HepG2 (cell line): Measurements from ENCODE around the gene PDK2. TPM values are rescaled to one million over a fixed set of nuclear protein-coding genes. Genes with fewer than 3 reads are reported as not detected.

ENCODE experiments used
- ATF7-NPFF ChIP-seq: sonication (generic); formaldehyde crosslinking; IDR thresholded peaks from 2 replicates; pipeline ENCODE4 v1.8.1; 2023; ENCODE audit warnings: mild to moderate bottlenecking, low read depth, missing genetic modification reagents, moderate library complexity
- CTCF ChIP-seq: sonication (generic); formaldehyde crosslinking; IDR thresholded peaks from 2 replicates; pipeline ENCODE4 v1.5.0; 2020; ENCODE audit warnings: mild to moderate bottlenecking, missing genetic modification reagents, moderate library complexity
- E2F1 ChIP-seq: sonication (generic); formaldehyde crosslinking; IDR thresholded peaks from 2 replicates; pipeline ENCODE4 v1.5.0; 2020; ENCODE audit warnings: missing genetic modification reagents
- FOXJ3 ChIP-seq: sonication (generic); formaldehyde crosslinking; IDR thresholded peaks from 2 replicates; pipeline ENCODE4 v1.4.0; 2020; ENCODE audit warnings: missing genetic modification reagents, mild to moderate bottlenecking, borderline replicate concordance
- HNRNPL ChIP-seq: fragments of 200-400 bp; formaldehyde crosslinking; IDR thresholded peaks from 2 replicates; pipeline ENCODE4 v1.6.1; 2017; ENCODE audit warnings: mild to moderate bottlenecking, low read depth, low read length
- KLF9 ChIP-seq: IDR thresholded peaks from 2 replicates; pipeline ENCODE4 v1.6.1; 2016; ENCODE audit warnings: low read depth
- MEF2D ChIP-seq: sonication (generic); formaldehyde crosslinking; IDR thresholded peaks from 2 replicates; pipeline ENCODE4 v1.5.1; 2020; ENCODE audit warnings: mild to moderate bottlenecking, missing genetic modification reagents
- MEIS1 ChIP-seq: sonication (generic); formaldehyde crosslinking; IDR thresholded peaks from 2 replicates; pipeline ENCODE4 v1.9.0; 2021; ENCODE audit warnings: mild to moderate bottlenecking, missing genetic modification reagents, moderate library complexity, borderline replicate concordance
- MEIS2 ChIP-seq: sonication (generic); formaldehyde crosslinking; IDR thresholded peaks from 2 replicates; pipeline ENCODE4 v1.9.0; 2021; ENCODE audit warnings: mild to moderate bottlenecking, missing genetic modification reagents
- MXI1 ChIP-seq: IDR thresholded peaks from 3 replicates; pipeline ENCODE4 v1.6.1; 2012; ENCODE audit warnings: low read depth, low read length, inconsistent platforms, borderline replicate concordance
- NR2F6 ChIP-seq, 2 experiments: IDR thresholded peaks; 2 replicates each; pipeline ENCODE4 v1.6.1; 2016; ENCODE audit warnings: antibody characterized with exemption in 1 of 2, mild to moderate bottlenecking in 1 of 2
- PLSCR1 ChIP-seq: sonication (generic); formaldehyde crosslinking; IDR thresholded peaks from 2 replicates; pipeline ENCODE4 v1.5.0; 2020; ENCODE audit warnings: missing genetic modification reagents, mild to moderate bottlenecking, borderline replicate concordance
- USF2 ChIP-seq, 2 experiments: sonication (generic) in 1 of 2; formaldehyde crosslinking in 1 of 2; IDR thresholded peaks; 2 replicates each; pipeline versions ENCODE4 v1.5.1 to v1.6.1; 2011 to 2020; ENCODE audit warnings: borderline replicate concordance in 1 of 2, low read depth in 1 of 2, low read length in 1 of 2, mild to moderate bottlenecking in 1 of 2, missing genetic modification reagents in 1 of 2, moderate library complexity in 1 of 2
- ZNF317 ChIP-seq: sonication (generic); formaldehyde crosslinking; IDR thresholded peaks from 2 replicates; pipeline ENCODE4 v1.5.0; 2020; ENCODE audit warnings: mild to moderate bottlenecking, missing genetic modification reagents
- ZNF350 ChIP-seq: sonication (generic); formaldehyde crosslinking; IDR thresholded peaks from 2 replicates; pipeline ENCODE4 v1.4.0; 2020; ENCODE audit warnings: mild to moderate bottlenecking, low read depth, missing genetic modification reagents, borderline replicate concordance
- ZNF549 ChIP-seq: sonication (generic); formaldehyde crosslinking; IDR thresholded peaks from 2 replicates; pipeline ENCODE4 v1.5.0; 2020; ENCODE audit warnings: missing genetic modification reagents
- polyA plus RNA-seq, 8 experiments: library from polyadenylated mRNA; depleted of rRNA in 3 of 8; stranded (reverse) in 7 of 8; unstranded in 1 of 8; fragments of >200 nt; fragmentation: Illumina TruSeq in 4 of 8; extraction: Trizol in 4 of 8; gene quantifications; 2 replicates each; pipeline versions ENCODE4 v1.2.1 to v1.2.3, GENCODE V29; 2011 to 2016; ENCODE audit warnings: low read depth in 4 of 8, missing spikeins in 1 of 8, mixed read lengths in 1 of 8; ENCODE audit not compliant: insufficient read depth in 1 of 8
- total RNA-seq, 5 experiments: library from RNA; depleted of rRNA; stranded (reverse); fragments of >200 nt; fragmentation: Illumina TruSeq; extraction: Trizol; gene quantifications; 2 replicates each; pipeline ENCODE4 v1.2.3, GENCODE V29; 2016; ENCODE audit warnings: low read depth in 1 of 5
- TF ChIP-seq, protein P1 (sequence below): sonication (generic); formaldehyde crosslinking; conservative IDR thresholded peaks from 2 replicates; pipeline ENCODE4 v1.4.0; 2020; ENCODE audit warnings: missing genetic modification reagents
- TF ChIP-seq, protein P2 (sequence below): sonication (generic); formaldehyde crosslinking; IDR thresholded peaks from 2 replicates; pipeline ENCODE4 v1.9.0; 2022; ENCODE audit warnings: low read depth, missing genetic modification reagents

PDK2 gene
- total and polyA plus RNA-seq, 2 of the 13 experiments (the other 11 are each of a cell fraction or from before 2014, with no cell fraction given), result 18.5 to 59.7 TPM

GRCh38 chr17:50102164-50102991 is 7.2 kb downstream of the PDK2 start (continued):
- TF ChIP-seq USF2 (IDR thresholded peaks at IDR 0.05; ENCODE audit: low read depth, low read length), result peak; percentile 87
- peak; percentile 92; the same call in 1 of the 2 replicates for TF ChIP-seq USF2 (CRISPR knock-in tag; IDR thresholded peaks at IDR 0.05; ENCODE audit: borderline replicate concordance)
- TF ChIP-seq CTCF (CRISPR knock-in tag), result peak; percentile 31
- TF ChIP-seq NR2F6 (IDR thresholded peaks at IDR 0.05), result 0 out of 2 replicates have a peak, but pooled peaks have one; percentile 29
- peak; percentile 54; the same call in 1 of the 2 replicates for TF ChIP-seq NR2F6 (CRISPR knock-in tag; IDR thresholded peaks at IDR 0.05)
- TF ChIP-seq ZNF549 (CRISPR knock-in tag), result no peak
- peak; percentile 63; the same call in 1 of the 2 replicates for TF ChIP-seq ZNF317 (CRISPR knock-in tag)
- no peak for TF ChIP-seq ATF7-NPFF
- TF ChIP-seq, protein P1, sequence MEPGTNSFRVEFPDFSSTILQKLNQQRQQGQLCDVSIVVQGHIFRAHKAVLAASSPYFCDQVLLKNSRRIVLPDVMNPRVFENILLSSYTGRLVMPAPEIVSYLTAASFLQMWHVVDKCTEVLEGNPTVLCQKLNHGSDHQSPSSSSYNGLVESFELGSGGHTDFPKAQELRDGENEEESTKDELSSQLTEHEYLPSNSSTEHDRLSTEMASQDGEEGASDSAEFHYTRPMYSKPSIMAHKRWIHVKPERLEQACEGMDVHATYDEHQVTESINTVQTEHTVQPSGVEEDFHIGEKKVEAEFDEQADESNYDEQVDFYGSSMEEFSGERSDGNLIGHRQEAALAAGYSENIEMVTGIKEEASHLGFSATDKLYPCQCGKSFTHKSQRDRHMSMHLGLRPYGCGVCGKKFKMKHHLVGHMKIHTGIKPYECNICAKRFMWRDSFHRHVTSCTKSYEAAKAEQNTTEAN (CRISPR knock-in tag), result peak; percentile 61; the same call in 1 of the 2 replicates
- no peak for TF ChIP-seq MEIS2
- TF ChIP-seq ZNF350 (CRISPR knock-in tag), result peak; percentile 68; the same call in 1 of the 2 replicates
- peak; percentile 76; the same call in 1 of the 2 replicates for TF ChIP-seq MEIS1 (CRISPR knock-in tag)
- TF ChIP-seq E2F1 (CRISPR knock-in tag), result no peak
- no peak for TF ChIP-seq PLSCR1 (CRISPR knock-in tag)
- peak; percentile 100 for TF ChIP-seq HNRNPL
- TF ChIP-seq MXI1, result peak; percentile 54; the same call in 1 of the 3 replicates
- TF ChIP-seq FOXJ3, result no peak
- peak; percentile 14; the same call in 1 of the 2 replicates for TF ChIP-seq MEF2D
- no peak for TF ChIP-seq KLF9 (CRISPR knock-in tag)
- TF ChIP-seq, protein P2, sequence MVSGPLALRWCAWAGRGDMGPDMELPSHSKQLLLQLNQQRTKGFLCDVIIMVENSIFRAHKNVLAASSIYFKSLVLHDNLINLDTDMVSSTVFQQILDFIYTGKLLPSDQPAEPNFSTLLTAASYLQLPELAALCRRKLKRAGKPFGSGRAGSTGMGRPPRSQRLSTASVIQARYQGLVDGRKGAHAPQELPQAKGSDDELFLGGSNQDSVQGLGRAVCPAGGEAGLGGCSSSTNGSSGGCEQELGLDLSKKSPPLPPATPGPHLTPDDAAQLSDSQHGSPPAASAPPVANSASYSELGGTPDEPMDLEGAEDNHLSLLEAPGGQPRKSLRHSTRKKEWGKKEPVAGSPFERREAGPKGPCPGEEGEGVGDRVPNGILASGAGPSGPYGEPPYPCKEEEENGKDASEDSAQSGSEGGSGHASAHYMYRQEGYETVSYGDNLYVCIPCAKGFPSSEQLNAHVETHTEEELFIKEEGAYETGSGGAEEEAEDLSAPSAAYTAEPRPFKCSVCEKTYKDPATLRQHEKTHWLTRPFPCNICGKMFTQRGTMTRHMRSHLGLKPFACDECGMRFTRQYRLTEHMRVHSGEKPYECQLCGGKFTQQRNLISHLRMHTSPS (CRISPR knock-in tag), result peak; percentile 100
